GM20431 (cell line): ENCODE results near the gene SYT7.

Experiments
- in situ Hi-C: fragments of 300-500 bp; cut with MseI, MboI; formaldehyde crosslinking; loops from one replicate; pipeline ENCODE4 v1.15.0; 2020; ENCODE audit warnings: low sequenced_read_pairs; ENCODE audit not compliant: unreplicated experiment

The SYT7 gene

GRCh38 chr11:61556621-61557020, 24.3 kb downstream of the SYT7 start:
- in situ Hi-C loops = no loop called here

GRCh38 chr11:61555978-61556377, 24.9 kb downstream of the SYT7 start:
- in situ Hi-C loops = no loop called here

GRCh38 chr11:61555051-61555969, 25.6 kb downstream of the SYT7 start:
- in situ Hi-C loops = no loop called here

GRCh38 chr11:61554172-61554988, 26.5 kb downstream of the SYT7 start:
- in situ Hi-C loops = no loop called here

- in situ Hi-C loops = no loop called here
Observed at GRCh38 chr11:61553373-61554171, 27.3 kb downstream of the SYT7 start.

- in situ Hi-C loops = no loop called here
Observed at GRCh38 chr11:61552108-61552635, 28.7 kb downstream of the SYT7 start.

- in situ Hi-C loops = no loop called here
Observed at GRCh38 chr11:61551634-61552033, 29.2 kb downstream of the SYT7 start.

GRCh38 chr11:61550665-61551227, 30.1 kb downstream of the SYT7 start:
- in situ Hi-C loops = no loop called here

GRCh38 chr11:61549662-61550568, 31.0 kb downstream of the SYT7 start:
- in situ Hi-C loops = no loop called here

GRCh38 chr11:61549177-61549576, 31.7 kb downstream of the SYT7 start:
- in situ Hi-C loops = no loop called here

GRCh38 chr11:61547246-61547645, 33.6 kb downstream of the SYT7 start:
- in situ Hi-C loops = no loop called here

GRCh38 chr11:61546663-61547062, 34.2 kb downstream of the SYT7 start:
- in situ Hi-C loops = no loop called here

GRCh38 chr11:61545921-61546320, 35.0 kb downstream of the SYT7 start:
- in situ Hi-C loops = no loop called here

GRCh38 chr11:61545341-61545740, 35.5 kb downstream of the SYT7 start:
- in situ Hi-C loops = no loop called here

- in situ Hi-C loops = no loop called here
Observed at GRCh38 chr11:61544466-61544865, 36.4 kb downstream of the SYT7 start.

- in situ Hi-C loops = no loop called here
Observed at GRCh38 chr11:61543606-61544306, 37.1 kb downstream of the SYT7 start.

GRCh38 chr11:61542705-61543104, 38.2 kb downstream of the SYT7 start:
- in situ Hi-C loops = no loop called here

- in situ Hi-C loops = no loop called here
Observed at GRCh38 chr11:61542024-61542461, 38.8 kb downstream of the SYT7 start.
